ENCODE data around the gene HEPHL1. TPM values are rescaled to one million over a fixed set of nuclear protein-coding genes. Genes with fewer than 3 reads are reported as not detected.
A peak's percentile ranks its signal among the peaks of the same experiment; 100 is the strongest.
"Not testable (repeated sequence)": the region's sequence is repeated elsewhere in the genome, so short reads cannot be mapped to it uniquely, and the experiment has no call there.

Gene HEPHL1
- polyA plus RNA-seq, 3 donors: not detected

GRCh38 chr11:94153320-94153719 is 132.2 kb downstream of the HEPHL1 start:
- Histone ChIP-seq H3K4me1 (ENCODE audit: control insufficient read depth in 1 of 2, insufficient read depth in 2 of 2, low read length in 2 of 2) (peaks cover 27 to 29% of the 10 kb centered on the region in 2 donors), H3K27ac (ENCODE audit: low read depth in 1 of 2, low read length in 2 of 2) (no peak overlapping the region), H4K20me1 (ENCODE audit: insufficient read depth, low read length) (peaks cover 63% of the 10 kb centered on the region), H2AFZ (ENCODE audit: insufficient read depth, low read depth, low read length, poor library complexity, severe bottlenecking) (no peak overlapping the region), H3K79me2 (ENCODE audit: insufficient read depth, low read length) (peaks cover 63% of the 10 kb centered on the region), H3K9ac (ENCODE audit: insufficient read depth, low read length, poor library complexity, severe bottlenecking) (no peak overlapping the region), H3K9me3 (replicated peaks in 1 of 2; ENCODE audit: control insufficient read depth in 1 of 2, insufficient read depth in 1 of 2, low read length in 2 of 2) (no peaks in the 10 kb centered on the region), H3K4me3 (replicated peaks in 1 of 3; ENCODE audit: low read depth in 2 of 3, low read length in 3 of 3) (no peak overlapping the region), H3K36me3 (replicated peaks in 1 of 2; ENCODE audit: control insufficient read depth in 1 of 2, insufficient read depth in 2 of 2, low read length in 2 of 2) (peaks cover 2 to 24% of the 10 kb centered on the region in 2 donors), H3K4me2 (replicated peaks; ENCODE audit: extremely low read depth, low read length, poor library complexity, severe bottlenecking) (no peak overlapping the region), H3K27me3 (ENCODE audit: control insufficient read depth in 2 of 2, insufficient read depth in 2 of 2, low read length in 2 of 2) (no peaks in the 10 kb centered on the region)
- peaks cover 20 to 26% of the 10 kb centered on the region in 2 donors for H3K36me3 Mint-ChIP-seq
- peak overlapping the region in 4 of 7 donors; percentile 63 to 88 (median 74) for H3K27ac Mint-ChIP-seq
- WGBS (ENCODE audit: insufficient coverage): no CpG with 5 or more reads among the region's 3 CpGs
- no peak for TF ChIP-seq CTCF (IDR thresholded peaks at IDR 0.05)
- peaks cover 0 to 5% (median 0%) of the 10 kb centered on the region in 7 donors for H3K9me3 Mint-ChIP-seq
- intact Hi-C loops (cut with micrococcal nuclease): no loop called here
- peaks cover 0 to 3% (median 0%) of the 10 kb centered on the region in 3 donors for H3K27me3 Mint-ChIP-seq (ENCODE audit: low read depth in 3 of 3)
- no peak overlapping the region for H3K4me3 Mint-ChIP-seq
- DNase-seq: no peak
- H3K4me1 Mint-ChIP-seq: peaks cover 47% of the 10 kb centered on the region

DNA sequence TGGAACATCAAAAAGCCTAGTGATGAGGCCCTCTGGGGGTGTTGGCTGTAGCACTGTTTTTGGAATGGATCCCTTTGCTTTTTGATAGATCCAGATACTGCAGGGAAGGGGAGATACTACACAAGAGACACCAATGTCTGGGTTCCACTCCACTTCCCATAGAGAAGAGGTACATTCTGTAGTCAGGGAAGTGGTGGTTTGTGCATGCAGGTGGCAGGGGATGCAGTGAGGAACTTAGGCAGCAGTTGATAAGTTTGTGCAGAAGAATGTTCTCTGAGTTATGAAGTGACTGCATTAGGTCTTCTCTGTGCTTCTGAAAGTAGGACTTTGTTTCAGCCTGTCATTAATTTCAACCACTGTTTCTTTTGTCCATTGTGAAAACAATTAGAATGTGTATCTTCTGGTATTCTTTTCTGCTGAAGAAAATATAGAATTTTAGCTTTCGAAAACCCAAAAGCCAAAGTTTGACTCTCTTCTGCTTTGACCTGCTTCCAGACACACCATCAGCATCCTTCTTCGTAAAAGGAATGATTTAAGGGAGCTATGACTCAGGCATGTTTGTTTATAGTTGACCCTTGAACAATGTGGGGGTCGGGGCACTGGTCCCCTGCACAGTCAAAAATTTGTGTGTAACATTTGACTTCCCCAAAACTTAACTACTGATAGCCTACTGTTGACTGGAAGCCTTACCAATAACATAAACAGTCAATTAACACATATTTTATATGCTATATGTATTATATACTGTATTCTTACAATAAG is 133.1 kb downstream of the HEPHL1 start:
- WGBS (ENCODE audit: insufficient coverage): no CpG with 5 or more reads among the region's 3 CpGs
- H3K36me3 Mint-ChIP-seq: peaks cover 20 to 27% of the 10 kb centered on the region in 2 donors
- peaks cover 0 to 3% (median 0%) of the 10 kb centered on the region in 3 donors for H3K27me3 Mint-ChIP-seq (ENCODE audit: low read depth in 3 of 3)
- Histone ChIP-seq H3K27ac (ENCODE audit: low read depth in 1 of 2, low read length in 2 of 2) (no peak overlapping the region), H3K4me3 (replicated peaks in 1 of 3; ENCODE audit: low read depth in 2 of 3, low read length in 3 of 3) (no peak overlapping the region), H3K27me3 (ENCODE audit: control insufficient read depth in 2 of 2, insufficient read depth in 2 of 2, low read length in 2 of 2) (no peaks in the 10 kb centered on the region), H3K9me3 (replicated peaks in 1 of 2; ENCODE audit: control insufficient read depth in 1 of 2, insufficient read depth in 1 of 2, low read length in 2 of 2) (no peaks in the 10 kb centered on the region), H3K4me2 (replicated peaks; ENCODE audit: extremely low read depth, low read length, poor library complexity, severe bottlenecking) (no peak overlapping the region), H2AFZ (ENCODE audit: insufficient read depth, low read depth, low read length, poor library complexity, severe bottlenecking) (no peak overlapping the region), H3K79me2 (ENCODE audit: insufficient read depth, low read length) (peaks cover 54% of the 10 kb centered on the region), H3K9ac (ENCODE audit: insufficient read depth, low read length, poor library complexity, severe bottlenecking) (no peak overlapping the region), H3K36me3 (replicated peaks in 1 of 2; ENCODE audit: control insufficient read depth in 1 of 2, insufficient read depth in 2 of 2, low read length in 2 of 2) (peaks cover 2 to 24% of the 10 kb centered on the region in 2 donors), H3K4me1 (ENCODE audit: control insufficient read depth in 1 of 2, insufficient read depth in 2 of 2, low read length in 2 of 2) (peaks cover 27 to 29% of the 10 kb centered on the region in 2 donors), H4K20me1 (ENCODE audit: insufficient read depth, low read length) (peaks cover 54% of the 10 kb centered on the region)
- no peak for DNase-seq
- no peak for TF ChIP-seq CTCF (IDR thresholded peaks at IDR 0.05)
- peak overlapping the region in 1 of 7 donors; percentile 66 for H3K27ac Mint-ChIP-seq
- peaks cover 40% of the 10 kb centered on the region for H3K4me1 Mint-ChIP-seq
- intact Hi-C loops (cut with micrococcal nuclease): no loop called here
- H3K9me3 Mint-ChIP-seq: peaks cover 0 to 5% (median 2%) of the 10 kb centered on the region in 7 donors
- H3K4me3 Mint-ChIP-seq: no peak overlapping the region

DNA sequence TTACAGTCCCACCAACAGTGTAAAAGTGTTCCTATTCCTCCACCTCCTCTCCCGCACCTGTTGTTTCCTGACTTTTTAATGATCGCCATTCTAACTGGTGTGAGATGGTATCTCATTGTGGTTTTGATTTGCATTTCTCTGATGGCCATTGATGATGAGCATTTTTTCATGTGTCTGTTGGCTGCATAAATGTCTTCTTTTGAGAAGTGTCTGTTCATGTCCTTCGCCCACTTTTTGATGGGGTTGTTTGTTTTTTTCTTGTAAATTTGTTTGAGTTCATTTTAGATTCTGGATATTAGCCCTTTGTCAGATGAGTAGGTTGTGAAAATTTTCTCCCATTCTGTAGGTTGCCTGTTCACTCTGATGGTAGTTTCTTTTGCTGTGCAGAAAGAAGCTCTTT is 136.2 kb downstream of the HEPHL1 start:
- Mint-ChIP-seq H3K9me3 (peaks cover 4 to 25% (median 9%) of the 10 kb centered on the region in 7 donors), H3K4me1 (peaks cover 15% of the 10 kb centered on the region), H3K36me3 (peaks cover 33 to 41% of the 10 kb centered on the region in 2 donors)
- H3K4me3 Mint-ChIP-seq; H3K4me1 ChIP-seq (ENCODE audit: control insufficient read depth in 1 of 2, insufficient read depth in 2 of 2, low read length in 2 of 2); intact Hi-C loops (cut with micrococcal nuclease); H3K9me3 ChIP-seq (replicated peaks in 1 of 2; ENCODE audit: control insufficient read depth in 1 of 2, insufficient read depth in 1 of 2, low read length in 2 of 2); H3K9ac ChIP-seq (ENCODE audit: insufficient read depth, low read length, poor library complexity, severe bottlenecking); H2AFZ ChIP-seq (ENCODE audit: insufficient read depth, low read depth, low read length, poor library complexity, severe bottlenecking); H3K27ac ChIP-seq (ENCODE audit: low read depth in 1 of 2, low read length in 2 of 2); H3K27me3 ChIP-seq (ENCODE audit: control insufficient read depth in 2 of 2, insufficient read depth in 2 of 2, low read length in 2 of 2); H3K4me3 ChIP-seq (replicated peaks in 1 of 3; ENCODE audit: low read depth in 2 of 3, low read length in 3 of 3); H3K27ac Mint-ChIP-seq; H3K4me2 ChIP-seq (replicated peaks; ENCODE audit: extremely low read depth, low read length, poor library complexity, severe bottlenecking); H3K27me3 Mint-ChIP-seq (ENCODE audit: low read depth in 3 of 3); DNase-seq: not testable (repeated sequence)
- Histone ChIP-seq H3K79me2 (ENCODE audit: insufficient read depth, low read length) (peaks cover 27% of the 10 kb centered on the region), H3K36me3 (replicated peaks in 1 of 2; ENCODE audit: control insufficient read depth in 1 of 2, insufficient read depth in 2 of 2, low read length in 2 of 2) (peaks cover 2 to 24% of the 10 kb centered on the region in 2 donors), H4K20me1 (ENCODE audit: insufficient read depth, low read length) (peaks cover 25% of the 10 kb centered on the region)
- WGBS (ENCODE audit: insufficient coverage): no CpG with 5 or more reads among the region's 3 CpGs

Data from CD14-positive monocyte (primary cell).